Endothelial cell of umbilical vein (primary cell): ENCODE measurements around the gene PPM1H. TPM values are rescaled to one million over a fixed set of nuclear protein-coding genes. Genes with fewer than 3 reads are reported as not detected.
"Not testable (repeated sequence)": the region's sequence is repeated elsewhere in the genome, so short reads cannot be mapped to it uniquely, and the experiment has no call there.

Source experiments
- BruUV-seq: library from RNA; stranded (reverse); fragments of 400-500 nt; replicated peaks from 2 replicates; lab custom pipeline; 2021; lab: Mats Ljungman, UMichigan
- CTCF ChIA-PET: fragments of 300-600, 350-600 bp; sonication (Branson Sonifier 250); formaldehyde crosslinking; loops from one replicate; lab custom pipeline; 2021; ENCODE audit warnings: antibody characterized with exemption, inconsistent platforms; lab: Charles Lee
- POLR2A ChIA-PET: fragments of 300-600, 350-600 bp; sonication (Branson Sonifier 250); formaldehyde crosslinking; loops from one replicate; lab custom pipeline; 2021; ENCODE audit warnings: antibody characterized with exemption, inconsistent platforms; lab: Charles Lee
- DNase-seq: peaks from one replicate; pipeline ENCODE4 v3.0.0-alpha.2; 2011; ENCODE audit warnings: low read depth, low spot score
- FAIRE-seq: peaks from 2 replicates; lab custom pipeline; 2011; peaks lifted over from hg19 to GRCh38; lab: Jason Lieb, UNC
- H2AFZ ChIP-seq: 2 replicates; pipeline ENCODE4 v1.6.0; 2012; ENCODE audit warnings: low read depth, low read length, control low read depth, inconsistent platforms
- H3K27ac ChIP-seq: 2 replicates; pipeline ENCODE4 v1.5.1; 2011; ENCODE audit warnings: low read depth, mild to moderate bottlenecking, control low read depth, low read length, moderate library complexity; ENCODE audit not compliant: insufficient read depth
- H3K27me3 ChIP-seq, 2 experiments: 2 replicates each; pipeline versions ENCODE4 v1.6.0 to v1.6.1; 2011; ENCODE audit warnings: low read length in 2 of 2, mixed read lengths in 1 of 2; ENCODE audit not compliant: control insufficient read depth in 2 of 2, insufficient read depth in 2 of 2
- H3K36me3 ChIP-seq, 2 experiments: 2 replicates in 1 of 2; 3 replicates in 1 of 2; pipeline ENCODE4 v1.5.1; 2011; ENCODE audit warnings: low read length in 2 of 2, mild to moderate bottlenecking in 1 of 2, moderate library complexity in 1 of 2; ENCODE audit not compliant: control insufficient read depth in 2 of 2, insufficient read depth in 2 of 2; ENCODE audit errors: extremely low read depth in 1 of 2
- H3K4me1 ChIP-seq: 3 replicates; pipeline ENCODE4 v1.5.1; 2011; ENCODE audit warnings: mild to moderate bottlenecking, low read length; ENCODE audit not compliant: control insufficient read depth, insufficient read depth; ENCODE audit errors: extremely low read depth
- H3K4me2 ChIP-seq: 2 replicates; pipeline ENCODE4 v1.6.1; 2011; ENCODE audit warnings: low read length, control low read depth, mixed read lengths; ENCODE audit not compliant: insufficient read depth
- H3K4me3 ChIP-seq, 3 experiments: fragments of 200-600 bp in 1 of 3; sonication (generic), shearing (Covaris generic) in 1 of 3; replicated peaks in 1 of 3; 2 replicates each; pipeline ENCODE4 v1.5.1; 2011 to 2016; ENCODE audit warnings: control low read depth in 3 of 3, low read length in 3 of 3, mild to moderate bottlenecking in 2 of 3, inconsistent platforms in 1 of 3, low read depth in 1 of 3, moderate library complexity in 1 of 3; ENCODE audit not compliant: insufficient read depth in 1 of 3
- H3K79me2 ChIP-seq: 2 replicates; pipeline ENCODE4 v1.6.0; 2012; ENCODE audit warnings: low read length, inconsistent platforms; ENCODE audit not compliant: control insufficient read depth, insufficient read depth
- H3K9ac ChIP-seq: replicated peaks from 2 replicates; pipeline ENCODE3; 2011; ENCODE audit warnings: low read length, control low read depth; ENCODE audit not compliant: insufficient read depth; ENCODE audit errors: extremely low read depth
- H3K9me1 ChIP-seq: replicated peaks from 3 replicates; pipeline ENCODE4 v1.6.0; 2011; ENCODE audit warnings: mild to moderate bottlenecking, low read length; ENCODE audit not compliant: control insufficient read depth, insufficient read depth; ENCODE audit errors: extremely low read depth
- H3K9me3 ChIP-seq: replicated peaks from 2 replicates; pipeline ENCODE4 v1.5.1; 2012; ENCODE audit warnings: low read length, inconsistent platforms; ENCODE audit not compliant: control insufficient read depth, insufficient read depth
- H4K20me1 ChIP-seq: replicated peaks from 2 replicates; pipeline ENCODE3; 2011; ENCODE audit warnings: mild to moderate bottlenecking, low read length; ENCODE audit not compliant: control insufficient read depth, insufficient read depth; ENCODE audit errors: extremely low read depth
- FOS ChIP-seq: IDR thresholded peaks from 2 replicates; pipeline ENCODE4 v1.6.1; 2011; ENCODE audit warnings: mild to moderate bottlenecking, low read length, moderate library complexity, borderline replicate concordance; ENCODE audit not compliant: insufficient read depth
- JUN ChIP-seq: IDR thresholded peaks from 2 replicates; pipeline ENCODE4 v1.6.1; 2011; ENCODE audit warnings: borderline replicate concordance, low read depth; ENCODE audit not compliant: insufficient read length, insufficient read depth
- dilution Hi-C: fragments of 300-500 bp; cut with MboI; formaldehyde crosslinking; loops from one replicate; pipeline ENCODE4 v1.15.0; 2019; ENCODE audit warnings: low sequenced_read_pairs; ENCODE audit not compliant: extremely low pct_ligation_motif_present
- intact Hi-C: fragments of 100-400 bp; cut with micrococcal nuclease; formaldehyde crosslinking; loops from one replicate; pipeline ENCODE4 v1.10.0; 2022
- polyA plus RNA-seq, 4 experiments: library from polyadenylated mRNA; depleted of rRNA in 3 of 4; stranded (reverse) in 3 of 4; unstranded in 1 of 4; fragments of >200 nt; gene quantifications; 2 replicates each; pipeline versions ENCODE4 v1.2.1 to v1.2.3, GENCODE V29; 2011 to 2012; ENCODE audit warnings: missing spikeins in 1 of 4
- total RNA-seq: library from RNA; stranded (reverse); gene quantifications from 2 replicates; pipeline ENCODE4 v1.2.3, GENCODE V29; 2021
- TF ChIP-seq, protein P1 (sequence below), 2 donors: IDR thresholded peaks; 1 replicate in 1 of 2; 2 replicates in 1 of 2; pipeline ENCODE4 v1.5.1; 2011; ENCODE audit warnings: low read length in 2 of 2, mild to moderate bottlenecking in 2 of 2, moderate library complexity in 2 of 2, control low read depth in 1 of 2, inconsistent platforms in 1 of 2, low read depth in 1 of 2; ENCODE audit not compliant: insufficient read depth in 1 of 2; ENCODE audit errors: extremely low read depth in 1 of 2

Gene PPM1H
- total and polyA plus RNA-seq, 2 donors (not counting 3 experiments of a cell fraction or from before 2014, with no cell fraction given), result 1.0 to 7.2 TPM

DNA sequence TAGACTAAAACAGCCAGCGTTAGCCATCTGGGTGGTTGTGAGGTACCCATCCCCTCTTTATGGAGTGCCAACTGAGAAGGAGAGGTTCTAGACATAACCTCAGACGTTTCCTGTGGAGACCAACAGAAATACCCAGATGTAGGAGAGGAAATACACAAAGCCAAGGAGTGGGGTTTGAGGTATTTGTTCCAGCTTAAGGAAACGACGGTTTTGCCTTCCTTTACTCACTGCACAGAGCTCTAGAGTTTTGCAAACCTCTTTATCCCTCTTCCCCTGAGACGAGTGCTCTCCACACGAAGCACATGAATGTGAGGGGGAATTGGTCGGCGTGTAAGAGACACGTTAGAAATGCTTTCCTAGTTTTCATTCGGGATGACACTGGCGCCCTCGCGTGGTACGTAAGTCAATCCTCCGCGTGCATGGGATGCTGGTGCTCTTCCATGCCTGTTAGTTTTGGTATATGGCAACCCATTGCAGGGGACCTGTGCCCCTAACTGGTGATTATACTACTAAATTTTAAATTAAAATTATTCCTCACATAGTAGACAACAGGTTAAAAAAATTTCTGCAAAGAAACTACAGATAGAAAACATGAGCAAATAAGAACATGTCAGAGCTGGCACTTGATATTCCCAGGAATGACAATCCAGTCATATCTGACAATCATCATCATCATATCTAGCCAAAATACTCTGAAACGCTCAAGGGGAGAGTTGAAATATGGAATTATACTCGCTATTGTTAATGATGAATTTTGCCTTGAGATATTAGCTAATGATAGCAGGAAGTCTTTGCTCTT is 121.7 kb downstream of the PPM1H start:
- no peaks in the 10 kb centered on the region for H3K9me1 ChIP-seq
- no peaks in the 10 kb centered on the region for H3K9me3 ChIP-seq
- intact Hi-C loops, result loop anchor here (1.0 to 2.0 kb wide), 6 partner anchors 54 to 375 kb away; no protein-coding TSS in a partner anchor
- dilution Hi-C loops, result no loop called here
- H3K4me2 ChIP-seq, result peak overlapping the region; percentile 57
- H3K36me3 ChIP-seq, result no peaks in the 10 kb centered on the region
- no peak overlapping the region for H3K4me3 ChIP-seq
- FAIRE-seq, result peak; percentile 91
- H3K9ac ChIP-seq, result no peak overlapping the region
- H4K20me1 ChIP-seq, result no peaks in the 10 kb centered on the region
- no peak for TF ChIP-seq FOS
- TF ChIP-seq, protein P1, sequence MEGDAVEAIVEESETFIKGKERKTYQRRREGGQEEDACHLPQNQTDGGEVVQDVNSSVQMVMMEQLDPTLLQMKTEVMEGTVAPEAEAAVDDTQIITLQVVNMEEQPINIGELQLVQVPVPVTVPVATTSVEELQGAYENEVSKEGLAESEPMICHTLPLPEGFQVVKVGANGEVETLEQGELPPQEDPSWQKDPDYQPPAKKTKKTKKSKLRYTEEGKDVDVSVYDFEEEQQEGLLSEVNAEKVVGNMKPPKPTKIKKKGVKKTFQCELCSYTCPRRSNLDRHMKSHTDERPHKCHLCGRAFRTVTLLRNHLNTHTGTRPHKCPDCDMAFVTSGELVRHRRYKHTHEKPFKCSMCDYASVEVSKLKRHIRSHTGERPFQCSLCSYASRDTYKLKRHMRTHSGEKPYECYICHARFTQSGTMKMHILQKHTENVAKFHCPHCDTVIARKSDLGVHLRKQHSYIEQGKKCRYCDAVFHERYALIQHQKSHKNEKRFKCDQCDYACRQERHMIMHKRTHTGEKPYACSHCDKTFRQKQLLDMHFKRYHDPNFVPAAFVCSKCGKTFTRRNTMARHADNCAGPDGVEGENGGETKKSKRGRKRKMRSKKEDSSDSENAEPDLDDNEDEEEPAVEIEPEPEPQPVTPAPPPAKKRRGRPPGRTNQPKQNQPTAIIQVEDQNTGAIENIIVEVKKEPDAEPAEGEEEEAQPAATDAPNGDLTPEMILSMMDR (IDR thresholded peaks at IDR 0.05; ENCODE audit: extremely low read depth in 1 of 2, insufficient read depth in 1 of 2, low read depth in 1 of 2, low read length in 2 of 2), result peak; percentile 82 to 90
- TF ChIP-seq JUN, result no peak
- H3K4me1 ChIP-seq, result peaks cover 4% of the 10 kb centered on the region
- no peak overlapping the region for H3K27ac ChIP-seq
- peak; percentile 68 for DNase-seq
- CTCF ChIA-PET, result interaction anchor here (0.6 to 3.3 kb wide), 23 partner anchors 10 to 617 kb away, joined by 3 to 83 read pairs (median 4); partner anchors contain the start of genes MON2 and PPM1H
- POLR2A ChIA-PET, result no interaction called here
- no peaks in the 10 kb centered on the region for H3K27me3 ChIP-seq
- H2AFZ ChIP-seq, result peak overlapping the region; percentile 86
- H3K79me2 ChIP-seq, result no peaks in the 10 kb centered on the region
- no TSS peak for BruUV-seq

- POLR2A ChIA-PET, H2AFZ ChIP-seq, H3K9me3 ChIP-seq, H3K36me3 ChIP-seq, FAIRE-seq, H3K79me2 ChIP-seq, H3K4me3 ChIP-seq, H3K9me1 ChIP-seq, intact Hi-C loops, DNase-seq, H3K4me2 ChIP-seq, H3K4me1 ChIP-seq, H3K27ac ChIP-seq, H4K20me1 ChIP-seq, H3K27me3 ChIP-seq, BruUV-seq, dilution Hi-C loops, H3K9ac ChIP-seq: not testable (repeated sequence)
- CTCF ChIA-PET, result interaction anchor here (1.4 to 3.3 kb wide), 4 partner anchors 12 to 374 kb away, joined by 5 to 83 read pairs (median 9); partner anchors contain the start of genes MON2 and PPM1H
Observed at GRCh38 chr12:62811481-62811880, 123.5 kb downstream of the PPM1H start.
